GM23248 (cell line): ENCODE measurements around the gene CHST6.

Experiments used
- EZH2 ChIP-seq: fragments of 200-600 bp; sonication (generic); IDR thresholded peaks from 2 replicates; pipeline ENCODE4 v1.6.1; 2018; ENCODE audit warnings: antibody characterized with exemption, mild to moderate bottlenecking; ENCODE audit not compliant: insufficient read depth, poor library complexity, severe bottlenecking
- EZH2phosphoT487 ChIP-seq: fragments of 200-600 bp; sonication (generic); IDR thresholded peaks from 2 replicates; pipeline ENCODE4 v1.6.1; 2018; ENCODE audit warnings: antibody characterized with exemption, moderate library complexity, mild to moderate bottlenecking, low read depth; ENCODE audit not compliant: insufficient read depth

DNA sequence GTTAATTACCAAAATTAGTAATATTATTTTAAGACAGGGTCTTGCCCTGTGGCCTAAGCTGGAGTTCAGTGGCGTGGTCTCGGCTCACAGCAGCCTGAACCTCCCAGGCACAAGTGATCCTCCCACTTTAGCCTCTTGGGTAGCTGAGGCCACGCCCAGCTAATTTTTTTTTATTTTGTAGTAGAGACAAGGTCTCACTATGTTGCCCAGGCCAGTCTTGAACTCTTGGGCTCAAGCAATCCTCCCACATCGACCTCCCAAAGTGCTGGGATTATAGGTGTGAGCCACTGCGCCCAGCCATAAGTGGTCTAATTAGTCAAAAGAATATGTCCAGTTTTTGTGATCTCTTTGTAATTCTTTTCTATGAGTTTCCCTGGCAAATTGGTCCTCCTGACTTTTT lies 49.9 kb downstream of the CHST6 start:
- TF ChIP-seq EZH2phosphoT487 (no peak), EZH2 (no peak)
